HG03432 (cell line): Measurements from ENCODE around the gene KIF26B.

Experiments
- ATAC-seq: cut with Tn5 transposase; IDR thresholded peaks from one replicate; pipeline ENCODE4 v1.9.1; 2021; ENCODE audit warnings: mild to moderate bottlenecking, moderate library complexity; ENCODE audit not compliant: unreplicated experiment

Gene KIF26B

GRCh38 chr1:245582026-245582425, 427.2 kb downstream of the KIF26B start:
- ATAC-seq, result no peak

- ATAC-seq, result no peak
Observed at GRCh38 chr1:245583081-245583480, 428.3 kb downstream of the KIF26B start.

- no peak for ATAC-seq
Observed at GRCh38 chr1:245583575-245584330, 429.0 kb downstream of the KIF26B start.

- no peak for ATAC-seq
Observed at GRCh38 chr1:245585252-245585959, 430.6 kb downstream of the KIF26B start.

DNA sequence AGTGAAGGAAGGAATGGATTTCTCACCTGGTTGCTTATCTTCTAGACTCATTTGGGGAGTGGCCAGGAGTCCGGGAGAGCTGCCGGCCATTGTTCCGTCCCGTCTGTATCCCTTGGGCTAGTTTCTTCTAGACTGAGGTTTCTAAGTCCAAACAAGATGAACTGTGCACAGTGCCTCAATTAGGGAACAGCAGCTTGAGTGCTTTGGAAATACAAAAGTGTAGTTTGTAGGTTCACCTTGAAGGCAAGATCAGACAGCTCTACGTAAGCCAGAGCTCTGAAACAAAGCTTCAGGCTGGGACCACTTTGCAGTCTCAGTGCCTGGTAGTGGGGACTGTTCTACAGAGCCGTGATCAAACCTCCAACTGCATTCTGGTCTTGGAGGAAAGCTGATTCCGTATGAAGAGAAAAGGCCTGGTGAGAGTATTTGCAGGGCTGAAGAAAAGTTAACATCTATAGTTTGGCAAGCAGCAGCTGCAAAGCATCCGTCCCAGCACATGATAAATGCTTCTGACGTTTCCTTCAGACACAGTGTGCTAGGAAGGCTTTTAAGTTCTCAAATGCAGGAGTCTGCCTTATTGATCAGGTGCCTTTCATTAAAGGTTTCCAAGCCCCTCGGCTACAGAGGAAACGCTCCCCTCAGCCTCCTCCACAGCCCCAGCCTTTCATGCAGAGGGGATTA, 432.8 kb downstream of the KIF26B start:
- ATAC-seq, result no peak

DNA sequence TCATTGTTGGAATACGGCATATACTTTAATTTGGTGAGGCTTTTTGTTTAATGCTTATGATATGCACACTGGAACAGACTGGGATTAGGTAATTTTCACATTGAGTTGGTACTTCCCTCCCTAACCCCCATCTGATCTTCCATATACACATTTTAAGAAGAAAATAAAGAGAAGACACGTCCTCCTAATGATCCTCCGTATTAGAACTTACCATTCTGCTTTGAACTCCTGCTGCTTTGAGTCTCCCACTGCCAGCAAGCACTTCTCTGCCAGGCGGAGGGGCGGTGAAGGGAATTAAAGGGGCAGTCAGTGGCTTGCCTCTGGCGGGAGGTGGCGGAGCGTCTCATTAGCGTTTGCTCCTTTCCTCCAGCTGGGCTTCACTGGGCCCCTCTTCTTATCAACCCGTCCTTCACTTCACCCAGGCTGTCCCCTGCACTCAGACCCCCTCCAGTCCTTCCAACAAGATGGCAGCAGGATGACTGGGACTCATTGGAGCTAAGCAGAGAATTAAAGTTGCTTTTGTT, 433.4 kb downstream of the KIF26B start:
- no peak for ATAC-seq

GRCh38 chr1:245589316-245589715, 434.5 kb downstream of the KIF26B start:
- ATAC-seq, result no peak

GRCh38 chr1:245589906-245590305, 435.1 kb downstream of the KIF26B start:
- ATAC-seq, result no peak

- ATAC-seq, result no peak
Observed at GRCh38 chr1:245590726-245591125, 435.9 kb downstream of the KIF26B start.

- no peak for ATAC-seq
Observed at GRCh38 chr1:245591346-245592188, 436.8 kb downstream of the KIF26B start.

- no peak for ATAC-seq
Observed at GRCh38 chr1:245592189-245592460, 437.3 kb downstream of the KIF26B start.

- no peak for ATAC-seq
Observed at GRCh38 chr1:245598524-245599305, 443.9 kb downstream of the KIF26B start.

- no peak for ATAC-seq
Observed at GRCh38 chr1:245599371-245600174, 444.8 kb downstream of the KIF26B start.

DNA sequence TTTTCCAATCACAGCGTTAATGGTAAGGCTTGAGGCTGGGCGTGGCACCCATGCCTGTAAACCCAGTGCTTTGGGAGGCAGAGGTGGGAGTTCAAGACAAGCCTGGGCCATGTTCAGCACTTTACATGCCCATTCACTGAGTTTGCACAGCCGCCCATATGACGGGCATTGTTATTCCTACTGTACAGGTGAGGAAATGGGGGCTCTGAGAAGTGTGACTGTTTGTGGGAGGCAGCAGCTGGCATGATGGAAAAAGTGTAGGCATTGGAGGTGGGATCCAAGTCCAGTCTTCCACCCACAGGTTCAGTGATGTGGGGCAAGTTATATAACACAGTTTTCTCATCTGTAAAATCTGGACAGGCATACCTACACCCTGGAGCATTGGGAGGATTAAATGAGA, 445.9 kb downstream of the KIF26B start:
- no peak for ATAC-seq

DNA sequence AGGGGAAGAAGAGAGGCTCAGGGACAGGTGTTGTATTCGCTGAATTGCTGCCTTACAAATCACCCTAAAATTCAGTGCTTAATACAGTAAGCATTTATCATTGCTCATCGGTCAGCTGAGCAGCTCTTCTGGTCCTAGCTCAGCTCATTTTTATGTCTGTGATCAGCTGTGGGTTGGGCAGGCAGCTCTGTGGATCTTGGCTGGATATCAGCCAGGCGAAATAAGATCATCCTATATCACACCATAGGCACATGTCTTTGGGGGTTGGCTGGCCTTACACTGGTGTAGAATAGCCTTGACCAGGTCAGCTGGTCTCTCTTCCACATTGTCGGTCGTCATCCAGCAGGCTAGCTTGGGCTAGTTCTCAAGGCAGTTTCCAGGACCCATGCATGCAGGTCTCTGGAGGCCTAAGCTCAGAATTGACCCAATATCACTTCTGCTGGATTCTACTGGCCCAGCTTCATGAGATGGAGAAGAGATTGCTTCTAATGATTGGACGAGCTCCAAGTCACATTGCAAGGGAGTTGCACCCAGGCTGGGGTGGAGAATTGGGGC, 448.6 kb downstream of the KIF26B start:
- ATAC-seq, result no peak

DNA sequence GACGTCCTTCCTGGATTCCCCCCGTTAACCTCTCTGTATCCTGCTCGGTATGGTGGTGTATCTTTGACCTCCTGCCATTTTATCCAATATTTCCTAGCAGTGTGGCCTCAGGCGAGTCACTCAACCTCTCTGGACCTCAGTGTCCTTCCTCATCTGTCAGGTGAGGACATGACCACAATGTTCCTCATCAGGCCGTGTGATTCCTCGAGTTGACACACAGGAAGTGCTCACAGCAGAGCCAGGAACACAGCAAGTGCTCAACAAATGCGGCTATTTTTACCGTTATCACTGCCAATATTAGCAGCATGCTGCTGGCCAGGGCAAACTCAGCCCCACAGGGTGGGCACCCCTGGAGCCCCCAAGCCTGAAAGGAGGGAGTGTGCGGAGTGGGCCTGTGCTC, 450.2 kb downstream of the KIF26B start:
- no peak for ATAC-seq

DNA sequence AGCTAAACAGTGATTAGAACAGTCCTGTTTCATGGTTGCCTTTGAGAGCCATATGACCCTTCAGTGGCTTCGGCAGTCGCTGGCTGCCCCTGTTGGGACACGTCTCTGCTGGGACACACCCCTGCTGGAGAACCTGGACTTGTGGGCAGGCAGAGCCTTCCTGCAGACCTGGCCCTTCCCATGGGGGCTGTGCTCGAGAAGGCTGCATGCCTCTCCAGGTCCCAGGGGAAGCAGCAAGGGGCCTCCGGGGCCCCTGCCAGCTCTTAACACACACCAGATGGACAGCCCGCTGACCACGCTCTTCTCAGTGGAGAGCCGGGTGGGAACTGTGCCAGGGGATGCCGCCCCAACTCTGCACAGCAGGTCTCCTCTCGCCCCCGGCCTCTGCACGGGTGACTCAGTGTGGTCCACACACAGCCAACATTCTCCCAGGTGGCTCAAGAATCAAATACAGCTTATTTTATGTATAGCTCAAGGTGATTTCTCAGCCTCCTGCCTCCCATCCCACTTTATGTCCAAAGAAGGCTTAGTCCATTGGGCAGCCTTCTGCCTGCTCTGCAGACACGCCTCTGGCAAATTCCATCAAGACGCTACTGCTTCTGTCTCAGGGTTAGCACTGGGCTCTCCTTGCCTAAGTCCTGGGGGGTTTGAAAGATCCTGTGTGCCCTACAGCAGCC, 450.8 kb downstream of the KIF26B start:
- ATAC-seq, result no peak

- no peak for ATAC-seq
Observed at GRCh38 chr1:245606157-245606725, 451.5 kb downstream of the KIF26B start.
